Liver (tissue), 3 donors: ENCODE results near the gene TNPO3.

Experiments used
- ATF3 ChIP-seq: IDR thresholded peaks from 2 replicates; pipeline ENCODE4 v1.6.1; 2016; ENCODE audit warnings: antibody characterized with exemption
- CTCF ChIP-seq: fragments of 150-350 bp; IDR thresholded peaks from 2 replicates; pipeline ENCODE4 v1.5.1; 2017; ENCODE audit warnings: improper control_type of control experiment, low read depth, low read length; ENCODE audit not compliant: missing input control
- EGR1 ChIP-seq, 2 donors: IDR thresholded peaks; 2 replicates each; pipeline ENCODE4 v1.6.1; 2016 to 2018; ENCODE audit warnings: antibody characterized with exemption in 2 of 2, low read depth in 2 of 2
- FOXA1 ChIP-seq: IDR thresholded peaks from 2 replicates; pipeline ENCODE4 v1.6.1; 2016; ENCODE audit warnings: antibody characterized with exemption
- GABPA ChIP-seq, 2 donors: IDR thresholded peaks in 1 of 2; conservative IDR thresholded peaks in 1 of 2; 2 replicates each; pipeline ENCODE4 v1.6.1; 2016; ENCODE audit warnings: antibody characterized with exemption in 2 of 2, mild to moderate bottlenecking in 1 of 2, moderate library complexity in 1 of 2
- JUND ChIP-seq, 2 donors: IDR thresholded peaks; 2 replicates each; pipeline ENCODE4 v1.6.1; 2016; ENCODE audit warnings: antibody characterized with exemption in 2 of 2
- RAD21 ChIP-seq, 2 donors: IDR thresholded peaks; 2 replicates each; pipeline ENCODE4 v1.6.1; 2016; ENCODE audit warnings: antibody characterized with exemption in 2 of 2, mild to moderate bottlenecking in 2 of 2
- REST ChIP-seq: IDR thresholded peaks from 2 replicates; pipeline ENCODE4 v1.6.1; 2016; ENCODE audit warnings: antibody characterized with exemption, mild to moderate bottlenecking
- RXRA ChIP-seq, 2 donors: IDR thresholded peaks; 2 replicates each; pipeline ENCODE4 v1.6.1; 2017 to 2018; ENCODE audit warnings: antibody characterized with exemption in 2 of 2, mild to moderate bottlenecking in 1 of 2
- SP1 ChIP-seq: IDR thresholded peaks from 2 replicates; pipeline ENCODE4 v1.6.1; 2018; ENCODE audit warnings: antibody characterized with exemption, mild to moderate bottlenecking
- TAF1 ChIP-seq: conservative IDR thresholded peaks from 2 replicates; pipeline ENCODE4 v1.6.1; 2016; ENCODE audit warnings: antibody characterized with exemption, mild to moderate bottlenecking
- YY1 ChIP-seq: IDR thresholded peaks from 2 replicates; pipeline ENCODE4 v1.6.1; 2016; ENCODE audit warnings: antibody characterized with exemption, mild to moderate bottlenecking
- donor health status: healthy.
- donor health status: healthy.

- TF ChIP-seq CTCF, result no peak
- TF ChIP-seq RXRA (IDR thresholded peaks at IDR 0.05), result no peak
- TF ChIP-seq TAF1, result no peak
- no peak for TF ChIP-seq RAD21 (IDR thresholded peaks at IDR 0.05)
- TF ChIP-seq YY1, result no peak
- no peak for TF ChIP-seq REST
- no peak for TF ChIP-seq JUND (IDR thresholded peaks at IDR 0.05)
- no peak for TF ChIP-seq GABPA (IDR thresholded peaks at IDR 0.05 in 1 of 2, conservative IDR thresholded peaks at IDR 0.05 in 1 of 2)
- TF ChIP-seq EGR1 (IDR thresholded peaks at IDR 0.05; ENCODE audit: low read depth in 2 of 2), result no peak
- no peak for TF ChIP-seq SP1
- no peak for TF ChIP-seq ATF3
- no peak for TF ChIP-seq FOXA1
Observed at GRCh38 chr7:128986609-128987008, 68.3 kb downstream of the TNPO3 start.
